Ectodermal cell (in vitro differentiated cells): ENCODE results near the gene EHD4.

ENCODE experiments used
- H3K27ac ChIP-seq: 2 replicates; pipeline ENCODE4 v1.7.0; 2013; ENCODE audit warnings: mild to moderate bottlenecking, low read depth, low read length; ENCODE audit not compliant: insufficient read depth, poor library complexity, severe bottlenecking
- H3K27me3 ChIP-seq: 2 replicates; pipeline ENCODE4 v1.7.0; 2013; ENCODE audit warnings: mild to moderate bottlenecking, low read length; ENCODE audit not compliant: insufficient read depth, control insufficient read depth, poor library complexity, severe bottlenecking
- H3K36me3 ChIP-seq: one replicate; pipeline ENCODE4 v1.7.0; 2013; ENCODE audit warnings: low read length; ENCODE audit not compliant: control insufficient read depth, insufficient read depth
- H3K4me1 ChIP-seq: one replicate; pipeline ENCODE4 v1.7.0; 2013; ENCODE audit warnings: low read length; ENCODE audit not compliant: control insufficient read depth, insufficient read depth
- H3K4me3 ChIP-seq: 2 replicates; pipeline ENCODE4 v1.7.0; 2013; ENCODE audit warnings: low read depth, low read length, control low read depth; ENCODE audit not compliant: insufficient read depth
- H3K9me3 ChIP-seq: 2 replicates; pipeline ENCODE4 v1.7.0; 2013; ENCODE audit warnings: mild to moderate bottlenecking, low read length, moderate library complexity; ENCODE audit not compliant: control insufficient read depth
- WGBS, 2 experiments: methylation state at CpG; one replicate each; pipeline ENCODE4 v1.1.7; 2013; ENCODE audit warnings: missing lambda C conversion rate in 2 of 2; 5-methylcytosine and 5-hydroxymethylcytosine counted together

The EHD4 gene

GRCh38 chr15:41855261-41855961 lies 116.9 kb downstream of the EHD4 start:
- no peak overlapping the region for H3K27ac ChIP-seq
- 77 to 79% methylated on average over 30 of the region's 30 CpGs for WGBS, 2 experiments

GRCh38 chr15:41854443-41854842 lies 117.9 kb downstream of the EHD4 start:
- Histone ChIP-seq H3K36me3 (no peaks in the 10 kb centered on the region), H3K9me3 (no peaks in the 10 kb centered on the region), H3K27me3 (no peaks in the 10 kb centered on the region), H3K27ac (no peak overlapping the region), H3K4me1 (peaks cover 10% of the 10 kb centered on the region), H3K4me3 (no peak overlapping the region)
- 94 to 96% methylated on average over 9 of the region's 9 CpGs for WGBS, 2 experiments

More at GRCh38 chr15:41855261-41855961, 116.9 kb downstream of the EHD4 start:
- no peaks in the 10 kb centered on the region for H3K9me3 ChIP-seq
- peaks cover 10% of the 10 kb centered on the region for H3K4me1 ChIP-seq
- H3K4me3 ChIP-seq = no peak overlapping the region
- H3K36me3 ChIP-seq = no peaks in the 10 kb centered on the region
- no peaks in the 10 kb centered on the region for H3K27me3 ChIP-seq

- H3K36me3 ChIP-seq = no peaks in the 10 kb centered on the region
- no peaks in the 10 kb centered on the region for H3K9me3 ChIP-seq
- no peaks in the 10 kb centered on the region for H3K27me3 ChIP-seq
- H3K4me1 ChIP-seq = peaks cover 10% of the 10 kb centered on the region
- no peak overlapping the region for H3K27ac ChIP-seq
- 92 to 93% methylated on average over 10 of the region's 10 CpGs for WGBS, 2 experiments
- no peak overlapping the region for H3K4me3 ChIP-seq
Measured at GRCh38 chr15:41853831-41854230, 118.5 kb downstream of the EHD4 start.

DNA sequence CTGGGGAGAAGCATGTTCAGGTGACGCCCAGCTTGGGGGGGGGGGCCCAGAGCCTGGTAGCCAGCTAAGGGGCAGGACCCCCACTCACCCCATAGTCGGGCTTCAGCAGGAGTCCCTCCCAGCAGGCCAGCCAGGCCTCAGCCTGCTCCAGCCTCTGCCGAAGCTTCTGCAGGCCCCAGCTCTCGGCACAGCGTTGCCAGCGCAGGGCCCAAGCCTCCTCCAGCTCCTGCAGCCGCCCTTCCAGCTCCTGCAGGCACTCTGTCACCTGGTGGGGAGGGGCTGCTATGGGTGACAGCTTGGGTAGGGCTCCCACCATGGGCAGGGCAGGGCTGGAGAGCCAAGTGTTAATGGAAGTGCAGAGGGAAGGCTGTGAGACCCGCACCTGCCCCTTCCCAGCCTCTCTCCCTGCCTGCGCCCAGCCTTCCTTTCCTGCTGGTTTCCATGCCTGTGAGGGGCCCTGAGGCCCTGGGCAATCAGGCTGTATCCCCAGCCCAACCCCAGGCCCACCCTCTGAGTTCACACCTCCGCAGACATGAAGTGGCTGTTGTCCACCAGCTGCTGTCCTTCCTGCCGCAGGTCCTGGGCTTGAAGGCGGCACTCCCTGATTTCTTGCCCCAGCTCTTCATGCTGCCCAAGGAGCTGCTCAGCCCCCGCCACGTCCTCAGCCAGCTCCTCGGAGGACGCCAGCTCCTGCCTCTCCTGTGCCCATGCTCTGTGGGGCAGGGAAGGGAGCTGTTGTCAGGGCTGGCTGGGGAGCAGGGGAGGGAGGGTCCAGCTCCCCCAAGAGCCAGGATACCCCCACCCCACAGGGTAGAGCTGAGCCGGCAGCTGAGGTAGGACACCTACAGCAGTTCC lies 119.4 kb downstream of the EHD4 start:
- WGBS, 2 experiments = 87 to 88% methylated on average over 17 of the region's 17 CpGs
- peaks cover 10% of the 10 kb centered on the region for H3K4me1 ChIP-seq
- H3K9me3 ChIP-seq = no peaks in the 10 kb centered on the region
- H3K27ac ChIP-seq = no peak overlapping the region
- no peak overlapping the region for H3K4me3 ChIP-seq
- no peaks in the 10 kb centered on the region for H3K36me3 ChIP-seq
- no peaks in the 10 kb centered on the region for H3K27me3 ChIP-seq

GRCh38 chr15:41851755-41852370 lies 120.5 kb downstream of the EHD4 start:
- Histone ChIP-seq H3K4me1 (peaks cover 10% of the 10 kb centered on the region), H3K4me3 (no peak overlapping the region), H3K27ac (no peak overlapping the region), H3K36me3 (no peaks in the 10 kb centered on the region), H3K9me3 (no peaks in the 10 kb centered on the region), H3K27me3 (no peaks in the 10 kb centered on the region)
- 91 to 94% methylated on average over 8 of the region's 8 CpGs for WGBS, 2 experiments

DNA sequence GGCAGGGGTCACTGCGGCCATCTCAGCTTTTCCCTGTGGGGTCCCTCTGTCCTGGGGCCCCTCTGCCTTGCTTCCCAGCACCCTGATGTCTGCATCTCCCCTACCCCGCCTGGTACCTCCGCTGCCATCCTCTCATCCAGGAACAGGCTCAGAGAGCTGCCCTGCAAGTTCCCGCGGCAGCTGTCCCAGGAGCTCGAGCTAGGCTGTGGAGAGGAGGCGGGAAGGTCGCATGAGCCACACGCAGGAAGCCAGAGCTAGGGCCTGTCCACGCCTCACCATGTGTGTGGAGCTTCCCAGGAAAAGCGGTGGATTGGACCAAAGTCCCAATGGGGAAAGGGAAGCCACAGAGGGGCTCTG lies 121.2 kb downstream of the EHD4 start:
- 87 to 89% methylated on average over 11 of the region's 11 CpGs for WGBS, 2 experiments
- H3K4me1 ChIP-seq = peaks cover 10% of the 10 kb centered on the region
- no peak overlapping the region for H3K4me3 ChIP-seq
- no peaks in the 10 kb centered on the region for H3K36me3 ChIP-seq
- no peak overlapping the region for H3K27ac ChIP-seq
- H3K9me3 ChIP-seq = no peaks in the 10 kb centered on the region
- no peaks in the 10 kb centered on the region for H3K27me3 ChIP-seq

DNA sequence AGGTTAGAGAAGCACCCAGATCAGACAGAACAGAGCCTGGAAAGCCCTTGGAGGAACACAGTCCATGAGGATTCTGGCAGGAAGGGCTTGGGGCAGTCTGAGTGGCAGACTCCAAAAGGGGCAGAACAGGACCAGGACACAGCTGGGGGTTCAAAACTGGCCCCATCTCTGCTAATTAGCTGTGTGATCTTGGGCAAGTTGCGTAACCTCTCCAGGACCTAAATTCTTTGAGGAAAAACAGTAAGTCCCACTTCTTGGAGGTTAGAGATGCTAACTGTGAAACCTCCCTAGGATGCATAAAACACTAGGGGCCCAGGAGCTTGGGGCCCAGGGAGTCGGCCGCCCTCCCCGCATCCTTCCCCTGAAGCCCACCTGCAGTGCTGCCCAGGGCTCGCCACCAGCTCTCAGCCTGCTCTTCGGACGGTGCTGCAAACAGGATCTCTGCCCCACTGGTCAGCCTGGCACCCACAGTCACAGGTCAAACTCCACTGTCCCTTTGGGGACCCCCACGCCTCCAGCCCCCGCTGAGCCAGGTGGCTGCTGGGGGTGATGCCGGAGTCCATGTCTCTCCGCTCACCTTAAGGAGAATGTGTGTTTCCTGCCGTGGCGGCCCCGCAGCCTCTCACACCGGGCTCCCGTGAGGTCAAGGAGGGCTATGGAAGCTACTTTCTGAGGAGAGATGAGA lies 121.7 kb downstream of the EHD4 start:
- Histone ChIP-seq H3K36me3 (no peaks in the 10 kb centered on the region), H3K9me3 (no peaks in the 10 kb centered on the region), H3K4me3 (no peak overlapping the region), H3K27ac (no peak overlapping the region), H3K27me3 (no peaks in the 10 kb centered on the region), H3K4me1 (peaks cover 10% of the 10 kb centered on the region)
- WGBS, 2 experiments = 90 to 91% methylated on average over 16 of the region's 16 CpGs

DNA sequence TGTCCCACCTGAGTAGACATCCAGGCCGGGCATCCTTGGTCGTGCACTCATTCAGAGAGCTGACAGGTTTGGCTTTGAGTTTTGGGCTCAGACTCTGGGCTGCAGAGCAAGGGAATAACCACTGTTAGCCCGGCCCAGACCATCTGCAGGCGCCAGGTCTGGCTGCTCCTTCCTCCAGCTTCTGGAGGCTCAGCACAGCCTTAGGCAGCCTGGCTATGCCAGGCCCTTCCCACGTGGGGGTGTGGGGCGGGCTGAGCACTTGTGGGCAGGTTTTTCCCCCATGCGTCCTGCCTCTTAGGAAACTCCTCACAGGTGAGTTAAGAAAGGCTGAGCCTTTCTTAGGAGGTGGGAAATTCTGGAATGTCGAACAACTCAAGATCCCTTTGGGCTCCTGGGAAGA lies 122.5 kb downstream of the EHD4 start:
- Histone ChIP-seq H3K4me3 (no peak overlapping the region), H3K36me3 (no peaks in the 10 kb centered on the region), H3K9me3 (no peaks in the 10 kb centered on the region), H3K4me1 (peaks cover 2% of the 10 kb centered on the region), H3K27ac (no peak overlapping the region), H3K27me3 (no peaks in the 10 kb centered on the region)
- WGBS, 2 experiments = 87 to 90% methylated on average over 8 of the region's 8 CpGs

DNA sequence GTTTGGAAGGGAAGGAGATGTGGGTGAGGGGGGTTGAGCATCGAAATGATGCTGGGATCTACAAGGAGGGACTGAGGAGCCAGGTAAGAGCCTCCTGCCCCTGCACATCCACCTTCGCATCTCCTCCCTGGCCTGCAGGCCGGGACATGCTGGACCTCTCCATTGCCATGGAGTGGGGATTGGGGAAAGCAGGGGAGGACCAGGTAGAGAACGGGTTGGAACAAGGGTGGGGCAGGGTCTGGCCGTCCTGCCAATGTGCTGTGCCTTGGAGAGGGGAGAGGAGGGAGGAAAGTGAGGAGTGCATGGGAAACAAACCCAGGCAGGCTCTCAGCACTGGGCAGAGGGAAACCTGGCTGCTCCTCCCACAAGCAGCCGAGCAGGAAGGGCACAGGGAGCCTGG lies 123.2 kb downstream of the EHD4 start:
- H3K36me3 ChIP-seq = no peaks in the 10 kb centered on the region
- WGBS, 2 experiments = 88 to 89% methylated on average over 6 of the region's 6 CpGs
- no peaks in the 10 kb centered on the region for H3K4me1 ChIP-seq
- no peaks in the 10 kb centered on the region for H3K9me3 ChIP-seq
- no peak overlapping the region for H3K27ac ChIP-seq
- no peaks in the 10 kb centered on the region for H3K27me3 ChIP-seq
- no peak overlapping the region for H3K4me3 ChIP-seq

GRCh38 chr15:41848631-41849030 lies 123.7 kb downstream of the EHD4 start:
- Histone ChIP-seq H3K4me1 (no peaks in the 10 kb centered on the region), H3K36me3 (no peaks in the 10 kb centered on the region), H3K27me3 (no peaks in the 10 kb centered on the region), H3K27ac (no peak overlapping the region), H3K4me3 (no peak overlapping the region), H3K9me3 (no peaks in the 10 kb centered on the region)
- WGBS, 2 experiments = 91 to 94% methylated on average over 10 of the region's 10 CpGs
